NCI-H446 (cell line): ENCODE data around the gene TCAIM.

ENCODE experiments used
- DNase-seq, 2 experiments: peaks; one replicate each; lab custom pipeline; 2025; lab: John Stamatoyannopoulos, UW

TCAIM gene, protein sequence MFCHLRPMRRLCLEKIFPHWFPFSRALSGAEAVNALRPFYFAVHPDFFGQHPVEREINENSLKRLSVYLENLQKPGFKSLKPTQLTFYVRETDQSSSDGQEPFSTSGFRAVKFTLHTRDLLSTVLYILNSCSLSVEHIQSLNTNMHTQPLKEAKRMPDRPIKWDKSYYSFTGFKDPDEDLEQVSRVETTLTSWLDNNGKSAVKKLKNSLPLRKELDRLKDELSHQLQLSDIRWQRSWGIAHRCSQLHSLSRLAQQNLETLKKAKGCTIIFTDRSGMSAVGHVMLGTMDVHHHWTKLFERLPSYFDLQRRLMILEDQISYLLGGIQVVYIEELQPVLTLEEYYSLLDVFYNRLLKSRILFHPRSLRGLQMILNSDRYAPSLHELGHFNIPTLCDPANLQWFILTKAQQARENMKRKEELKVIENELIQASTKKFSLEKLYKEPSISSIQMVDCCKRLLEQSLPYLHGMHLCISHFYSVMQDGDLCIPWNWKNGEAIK

DNA sequence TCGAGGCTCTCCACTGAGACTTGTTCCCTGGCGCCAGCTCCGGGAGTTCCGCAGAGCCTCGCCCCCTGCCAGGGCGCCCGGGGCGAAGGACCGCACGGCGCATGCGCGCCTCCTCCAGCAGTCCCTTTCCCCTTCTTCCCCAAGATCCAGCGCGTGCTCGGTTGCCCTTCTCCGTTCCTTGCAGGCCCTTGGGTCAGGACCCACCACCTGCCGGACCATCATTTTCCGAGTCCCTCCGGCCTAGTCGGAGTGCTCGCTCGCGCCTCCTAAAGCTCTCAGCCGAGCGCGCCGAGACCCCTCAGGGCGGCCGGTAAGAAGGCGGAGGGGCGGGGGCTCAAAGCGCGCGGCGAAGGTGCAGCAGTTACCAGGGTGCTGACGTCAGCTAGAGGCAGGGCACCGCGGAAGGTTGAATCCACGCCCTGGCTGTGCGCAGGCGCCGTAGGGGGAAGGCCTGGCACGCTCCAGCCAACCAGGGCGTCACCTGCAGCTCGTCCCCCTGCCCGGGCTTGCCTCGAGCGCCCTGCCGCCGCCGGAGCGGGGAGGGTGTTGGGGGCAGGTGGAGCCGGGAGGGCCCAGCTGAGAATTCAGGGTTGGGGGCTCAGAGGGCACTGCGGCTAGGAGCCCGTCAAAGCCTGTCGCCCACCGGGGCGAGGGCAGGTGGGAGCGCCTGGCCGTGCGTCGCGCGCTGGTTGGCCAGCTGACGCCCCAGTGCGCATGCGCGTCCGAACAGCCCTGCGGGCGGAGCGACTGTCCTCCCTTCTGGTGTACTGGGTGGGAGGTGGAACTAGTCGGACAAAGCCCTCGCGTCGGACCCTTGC is at the start of gene TCAIM:
TCAIM (plus strand) TSS at position 757 of the 818 bp plus-strand sequence. CDS start 16,017 bp downstream, outside the sequence.
- DNase-seq = peak; percentile 87 to 95

DNA sequence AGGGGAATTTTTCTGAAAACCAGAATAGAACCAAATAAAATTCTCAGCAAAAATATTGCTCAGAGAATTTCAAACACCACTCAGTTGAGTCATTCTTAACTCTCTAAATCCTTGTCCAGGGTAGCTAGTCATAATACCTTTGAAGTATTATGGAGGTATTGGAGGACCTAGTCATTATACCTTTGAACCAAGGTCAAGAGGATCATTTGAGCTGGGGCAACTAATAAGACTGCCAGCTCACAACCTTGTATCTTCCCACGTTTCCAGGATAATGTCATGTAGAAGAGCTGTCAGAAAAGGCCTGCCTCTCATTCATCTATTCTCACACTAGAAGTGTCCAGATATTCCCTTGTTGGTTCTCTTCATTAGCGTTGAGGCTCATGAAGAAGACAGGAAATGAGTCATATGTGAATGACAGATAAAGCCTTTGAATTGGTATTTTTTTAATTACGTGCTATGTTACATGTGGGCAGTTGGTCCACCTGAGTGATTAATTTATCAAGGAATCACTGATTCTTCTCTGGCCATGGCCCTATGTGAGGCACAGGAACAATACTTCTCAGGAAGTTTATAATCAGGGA is 48.6 kb upstream of the TCAIM start:
- DNase-seq = no peak

DNA sequence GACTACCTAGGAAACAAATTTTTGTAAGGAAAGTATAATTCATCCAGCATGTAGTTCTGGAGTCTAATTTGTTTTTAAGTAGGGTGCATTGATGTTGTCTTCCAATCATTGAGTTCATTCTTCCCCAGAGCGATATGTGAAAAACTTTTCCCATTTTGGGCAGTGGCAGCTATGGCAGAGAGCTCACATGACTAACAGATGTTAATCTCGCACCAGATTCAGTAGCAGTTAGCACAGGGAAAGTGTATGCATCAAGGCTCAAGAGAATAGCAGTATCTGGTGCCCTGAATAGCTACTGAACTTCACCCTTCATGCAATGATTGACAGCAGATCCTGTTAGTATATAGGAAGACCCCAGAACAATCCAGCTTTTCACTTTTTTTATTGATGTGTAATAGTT is 46.3 kb upstream of the TCAIM start:
- no peak for DNase-seq

DNA sequence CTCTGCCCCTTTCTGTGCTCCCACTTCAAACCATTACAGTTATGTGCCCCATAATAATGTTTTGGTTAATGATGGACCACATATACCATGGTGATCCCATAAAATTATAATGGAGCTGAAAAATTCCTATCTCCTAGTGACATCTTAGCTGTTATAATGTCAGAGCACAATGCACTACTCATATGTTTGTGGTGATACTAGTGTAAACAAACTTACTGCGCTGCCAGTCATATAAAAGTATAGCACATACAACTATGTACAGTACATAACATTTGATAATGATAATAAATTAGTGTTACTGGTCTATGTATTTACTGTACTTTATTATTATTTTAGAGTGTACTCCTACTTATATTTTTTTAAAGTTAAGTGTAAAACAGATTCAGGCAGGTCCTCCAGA is 45.6 kb upstream of the TCAIM start:
- no peak for DNase-seq

DNA sequence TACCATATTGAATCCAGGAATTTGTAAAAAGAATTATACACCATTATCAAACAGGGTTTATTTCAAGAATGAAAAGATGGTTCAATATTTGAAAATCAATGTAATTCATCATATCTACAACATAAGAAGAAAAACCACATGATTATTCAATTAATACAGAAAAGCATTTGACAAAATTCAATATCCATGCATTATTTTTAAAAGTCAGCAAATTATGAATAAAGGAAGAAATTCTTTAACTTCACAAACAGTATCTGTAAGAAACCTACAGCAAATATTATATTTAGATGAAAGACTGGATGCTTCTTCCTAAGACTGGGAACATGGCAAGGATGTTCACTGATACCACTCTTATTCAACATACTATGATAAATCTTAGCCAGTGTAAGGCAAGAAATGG is 41.3 kb upstream of the TCAIM start:
- DNase-seq = no peak

DNA sequence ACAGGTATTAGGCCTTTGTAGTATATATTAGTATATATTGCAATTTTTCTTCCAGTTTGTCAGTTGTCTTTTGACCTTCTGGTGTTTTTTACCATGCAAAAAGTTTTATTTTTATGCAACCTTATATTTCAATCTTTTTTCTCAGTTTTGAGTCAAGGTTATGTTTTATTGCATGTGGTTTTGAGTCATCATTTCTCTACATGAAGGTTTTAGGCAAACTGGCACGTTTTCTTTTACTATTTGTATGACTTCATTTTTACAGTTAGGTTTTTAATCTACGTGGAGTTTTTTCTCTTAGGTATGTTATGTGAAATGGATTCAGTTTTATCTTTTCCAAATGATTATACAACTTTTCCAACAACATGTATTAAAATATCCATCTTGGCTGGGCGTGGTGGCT is 36.8 kb upstream of the TCAIM start:
- DNase-seq = no peak

DNA sequence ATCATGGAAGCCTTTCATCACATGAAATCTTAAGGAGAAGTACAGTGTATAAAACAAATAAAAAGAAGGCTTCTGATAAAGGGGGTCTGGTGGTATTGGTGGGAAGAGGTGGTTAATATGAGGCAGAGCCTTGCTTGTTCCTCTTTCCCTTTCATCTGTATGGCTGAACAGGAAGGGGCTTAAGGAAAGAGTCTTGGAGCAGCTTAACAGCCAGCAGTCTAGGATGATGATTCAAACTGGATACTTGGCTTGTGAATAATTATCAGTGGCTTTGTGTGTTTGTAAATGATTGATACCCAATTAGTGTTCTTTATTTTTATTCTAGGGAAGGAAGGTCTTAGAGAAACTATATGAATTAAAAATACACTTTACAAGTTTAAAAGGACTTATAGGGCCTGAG is 29.1 kb upstream of the TCAIM start:
- DNase-seq = no peak

DNA sequence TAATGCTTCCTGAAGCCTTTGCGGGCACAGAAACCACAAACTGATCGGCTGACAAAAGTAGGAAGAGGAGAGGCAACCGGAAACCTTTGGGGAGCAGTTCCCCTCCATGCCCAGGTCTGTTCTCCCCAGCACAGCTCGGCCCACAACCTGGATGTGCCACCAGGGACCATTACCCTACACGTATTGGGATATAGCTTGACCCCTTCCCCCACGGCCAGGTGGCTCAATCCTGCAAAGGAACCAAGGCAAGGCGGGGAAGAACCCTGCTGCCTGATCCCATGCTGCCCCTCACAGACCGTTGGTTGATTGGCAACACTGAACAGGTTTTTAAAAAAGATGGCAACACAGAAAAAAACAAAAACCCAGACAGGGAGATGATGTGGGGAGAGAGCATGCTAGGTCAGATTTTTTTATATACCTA is 19.7 kb upstream of the TCAIM start:
- no peak for DNase-seq

DNA sequence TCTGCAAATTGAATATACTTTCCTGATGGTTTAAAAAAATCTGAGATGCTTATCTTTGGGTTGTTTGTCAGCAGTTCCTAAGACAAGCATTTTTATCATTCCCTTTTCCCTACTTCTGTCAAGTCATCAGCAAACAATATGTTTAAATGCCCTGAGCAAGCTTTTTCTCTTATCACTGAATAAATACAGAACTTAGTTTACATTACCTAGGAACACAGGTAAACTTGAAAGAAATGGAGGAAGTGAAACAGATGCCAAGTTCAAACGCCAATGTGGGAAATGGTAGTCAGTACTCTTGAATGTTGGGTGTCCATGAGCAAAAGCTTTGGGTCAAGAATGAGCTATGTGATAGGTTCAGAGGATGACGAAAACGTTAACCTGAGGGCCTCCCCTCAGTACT is 17.2 kb upstream of the TCAIM start:
- no peak for DNase-seq

DNA sequence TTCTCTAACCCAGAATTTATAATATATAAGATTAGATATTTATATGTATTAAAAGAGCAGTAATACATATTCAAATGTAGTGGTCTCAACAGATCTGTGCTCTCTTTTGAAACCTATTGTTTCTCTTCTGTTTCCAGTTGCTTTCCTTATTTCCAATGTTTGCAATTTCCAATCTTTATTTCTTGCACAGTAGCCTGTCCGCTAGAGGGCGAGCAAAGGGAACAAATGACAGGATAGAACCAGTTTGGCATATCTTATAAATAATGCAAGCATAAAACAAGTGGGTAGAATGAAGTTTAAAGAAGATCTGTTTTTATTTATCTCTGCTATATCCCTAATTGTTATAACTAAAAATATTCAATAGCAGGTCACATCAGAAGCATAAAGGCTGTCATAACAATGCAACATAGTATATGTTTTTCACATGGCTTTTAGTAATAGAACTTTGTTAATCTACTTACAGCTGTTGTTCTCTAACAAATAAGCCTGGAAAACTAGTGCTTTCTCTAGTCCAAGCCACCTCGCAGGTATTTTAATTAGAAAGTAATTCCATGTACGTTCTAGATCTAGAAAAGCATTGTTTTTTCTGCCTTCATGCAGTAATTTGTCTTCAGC is 15.1 kb upstream of the TCAIM start:
- peak; percentile 32 to 50 for DNase-seq

DNA sequence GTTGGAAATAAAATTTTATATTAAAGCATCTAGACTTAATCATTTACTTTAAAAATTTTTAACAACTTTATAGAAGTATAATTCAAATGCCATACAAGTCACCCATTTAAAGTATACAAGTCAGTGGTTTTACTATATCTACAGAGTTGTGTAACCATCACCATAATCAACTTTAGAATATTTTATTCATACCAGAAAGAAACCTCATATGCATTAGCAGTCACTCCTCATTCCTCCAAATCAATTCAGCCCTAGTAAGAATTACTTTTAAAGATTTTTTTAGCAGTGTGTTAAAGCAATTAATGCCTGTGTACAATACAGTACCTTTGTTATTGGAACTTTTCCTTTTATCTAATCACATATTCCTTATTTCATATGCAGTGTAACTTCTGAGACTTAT is 14.0 kb upstream of the TCAIM start:
- DNase-seq = no peak

DNA sequence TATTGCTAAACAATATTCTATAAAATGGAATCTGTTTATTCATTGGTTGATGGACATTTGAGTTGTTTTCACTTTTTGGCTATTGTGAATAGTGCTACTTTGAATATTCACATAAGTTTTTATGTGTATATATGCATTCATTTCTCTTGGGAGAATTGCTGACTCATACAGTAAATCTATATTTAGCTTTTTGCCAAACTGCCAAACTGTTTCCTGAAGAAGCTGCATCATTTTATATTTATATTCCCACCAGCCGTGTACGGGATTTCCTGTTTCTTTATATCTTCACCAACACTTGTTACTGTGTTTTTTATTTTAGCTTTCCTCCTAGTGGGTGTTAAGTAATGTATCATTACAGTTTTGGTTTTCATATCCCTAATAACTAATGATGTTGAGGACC is 12.5 kb upstream of the TCAIM start:
- no peak for DNase-seq

DNA sequence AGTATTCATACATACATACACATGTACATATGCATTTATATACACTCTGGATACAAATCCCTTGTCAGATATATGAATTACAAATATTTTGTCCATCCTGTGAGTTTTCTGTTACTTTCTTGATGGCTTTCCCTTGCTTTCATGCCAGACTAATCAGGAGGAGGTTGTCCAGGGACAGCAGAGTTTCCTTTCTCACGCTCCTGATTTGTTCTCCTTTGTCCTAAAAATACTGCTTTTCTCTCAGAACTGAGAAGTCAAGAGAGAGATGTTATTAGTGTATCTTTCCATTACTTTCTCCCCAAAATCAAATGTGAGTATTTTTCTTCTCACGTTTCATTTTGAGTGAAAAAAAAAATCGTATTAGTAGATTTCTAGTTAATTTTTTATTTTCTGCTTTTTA is 12.1 kb upstream of the TCAIM start:
- DNase-seq = no peak

DNA sequence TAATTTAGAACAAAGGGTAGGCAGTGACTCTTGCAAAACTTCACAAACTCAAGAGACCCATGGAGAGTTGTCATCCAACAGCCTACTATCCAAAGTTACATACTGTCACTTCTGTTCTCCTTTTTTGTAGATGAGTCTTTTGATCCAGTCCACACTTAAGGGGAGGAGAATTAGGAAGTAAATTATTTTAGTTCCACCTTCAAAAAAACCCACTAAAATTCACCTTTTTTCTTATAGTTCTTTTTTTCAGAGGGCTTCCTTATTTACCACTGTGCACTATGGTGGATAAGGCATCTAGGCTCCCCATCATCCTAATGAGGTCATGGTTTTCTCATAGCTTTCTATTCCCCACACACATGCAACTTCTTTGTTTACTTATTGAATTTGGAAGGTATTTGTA is 8.6 kb upstream of the TCAIM start:
- no peak for DNase-seq

DNA sequence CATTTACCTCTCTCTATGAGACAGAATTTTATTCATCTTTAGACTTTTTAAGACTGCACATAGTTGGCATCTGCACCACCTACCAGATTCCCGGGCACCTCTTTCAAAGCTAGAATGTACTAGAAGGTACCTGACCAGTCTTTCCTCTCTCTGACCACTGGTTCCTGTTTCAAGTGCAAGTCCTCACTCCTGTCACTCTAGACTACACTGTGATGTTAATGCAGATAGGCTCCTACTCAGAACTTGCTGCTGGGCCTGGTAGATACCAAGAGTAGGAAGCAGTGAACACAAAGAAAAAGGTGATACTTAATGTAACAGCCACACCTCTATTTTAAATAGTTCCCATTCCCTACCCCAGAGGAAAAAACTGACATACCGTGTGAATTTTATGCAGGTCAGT is 8.1 kb upstream of the TCAIM start:
- DNase-seq = no peak

DNA sequence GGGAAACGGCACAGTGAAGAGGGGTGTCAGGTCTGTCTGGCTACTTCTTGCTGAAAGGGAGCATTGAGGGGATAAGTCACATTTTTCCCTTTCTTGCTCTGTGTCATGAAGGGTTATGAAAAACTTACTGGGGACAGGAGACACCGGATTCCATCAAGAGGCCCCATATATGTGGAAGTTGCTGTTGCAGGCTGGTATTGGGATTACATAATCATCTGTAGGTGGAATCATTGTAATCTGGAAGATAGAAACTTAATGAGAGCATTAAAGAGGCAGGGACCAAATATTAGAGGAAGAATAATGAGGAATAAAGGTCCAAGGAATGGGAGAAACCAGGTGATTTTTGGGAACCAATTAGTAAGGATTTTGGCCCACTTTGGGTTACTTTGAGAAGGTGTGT is 4.2 kb upstream of the TCAIM start:
- no peak for DNase-seq

DNA sequence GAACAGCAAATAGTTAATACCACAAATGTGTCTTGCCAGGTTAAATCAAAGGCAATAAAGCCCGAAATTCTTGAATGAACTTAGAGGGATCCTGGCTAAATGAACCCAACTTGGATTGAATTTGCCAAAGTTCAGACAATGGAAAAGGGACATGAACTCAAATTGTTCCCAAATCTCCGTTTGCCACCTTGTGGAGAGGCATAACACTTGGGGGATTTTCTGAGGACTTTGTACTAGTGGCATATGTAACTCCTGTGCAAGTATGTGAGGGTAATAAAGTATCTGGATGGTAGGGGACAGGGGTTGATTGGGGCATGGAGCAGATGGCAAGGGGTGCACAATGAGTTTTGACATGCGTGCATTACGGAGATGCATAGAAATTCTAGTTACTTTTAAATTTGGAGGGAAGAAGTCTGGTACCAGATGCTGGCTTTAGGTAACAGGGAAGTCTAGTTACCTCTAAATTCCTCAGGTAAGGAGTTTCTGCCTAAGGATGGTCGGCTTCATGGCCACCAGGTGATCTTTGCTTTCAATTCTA is 1.2 kb upstream of the TCAIM start:
- no peak for DNase-seq

DNA sequence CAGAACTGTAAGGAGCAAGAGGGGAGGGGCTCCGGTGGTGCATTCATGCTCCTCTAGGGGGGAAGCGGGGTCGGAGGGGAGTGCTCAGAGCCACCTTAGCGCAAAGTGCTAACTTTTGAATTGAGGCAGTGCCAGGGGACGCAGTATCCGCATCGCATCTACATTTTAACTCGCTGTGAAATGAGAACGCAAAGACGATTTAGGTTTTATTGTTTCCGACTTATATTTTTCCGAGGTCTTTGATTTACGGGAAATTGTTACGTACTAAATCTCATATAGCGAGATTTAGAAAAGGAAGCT is 212 bp downstream of the TCAIM start:
- DNase-seq = no peak

DNA sequence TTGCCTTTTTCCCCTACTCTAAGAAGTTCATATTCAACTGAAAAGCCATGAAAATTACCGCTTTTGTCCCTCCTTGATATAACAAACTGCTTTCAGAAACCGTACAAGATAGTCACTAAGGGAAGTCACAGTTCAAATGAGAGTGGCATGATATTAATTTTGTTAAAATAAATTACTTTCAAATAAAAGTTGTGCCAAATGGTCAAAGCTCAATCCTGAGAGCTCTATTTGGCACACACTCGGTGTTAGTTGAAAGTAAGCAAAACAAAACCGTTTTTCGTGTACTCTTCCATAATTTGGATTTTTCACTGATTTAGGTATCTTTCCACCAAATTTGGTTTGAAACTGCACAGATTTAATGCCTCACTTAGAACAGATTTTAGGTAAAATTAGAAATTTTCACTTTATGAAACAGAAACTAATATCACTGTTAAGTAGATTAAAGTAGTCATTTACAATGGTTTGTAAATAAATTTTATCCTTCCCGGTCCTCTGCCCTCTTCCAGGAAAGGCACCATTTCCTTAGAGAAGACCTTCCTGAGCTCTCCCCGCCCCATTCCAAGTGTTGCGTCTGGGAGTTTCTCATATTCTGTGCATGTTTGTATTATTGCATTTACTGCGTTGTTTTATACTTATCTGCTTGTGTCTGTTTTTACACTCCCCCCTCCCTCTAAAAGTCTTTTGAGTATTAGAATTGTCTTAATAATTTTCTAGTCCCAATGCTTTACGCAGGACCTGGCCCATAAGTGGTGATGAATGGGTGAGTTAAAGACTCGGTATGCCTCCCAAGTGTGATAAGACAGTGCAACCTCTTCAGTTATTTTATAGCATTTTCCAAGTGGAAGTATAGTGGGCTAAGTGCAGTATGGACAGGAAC is 853 bp downstream of the TCAIM start:
- no peak for DNase-seq

DNA sequence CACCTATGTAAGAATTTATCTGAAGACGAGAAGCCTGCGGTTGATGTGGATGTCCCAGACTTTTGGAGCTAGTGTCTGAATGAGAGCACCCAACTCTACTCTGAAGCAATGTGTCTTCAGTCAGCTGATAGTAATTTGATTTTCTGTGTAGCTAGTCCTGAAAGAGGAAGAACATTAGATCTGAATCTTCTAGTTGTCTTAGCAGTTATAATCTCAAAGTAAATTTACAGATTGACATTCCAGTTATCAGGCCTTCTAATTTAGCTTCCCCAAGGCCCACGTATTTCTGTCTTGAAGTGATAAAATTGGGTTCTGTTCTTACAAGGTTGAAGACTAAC is 1.5 kb downstream of the TCAIM start:
- DNase-seq = no peak

DNA sequence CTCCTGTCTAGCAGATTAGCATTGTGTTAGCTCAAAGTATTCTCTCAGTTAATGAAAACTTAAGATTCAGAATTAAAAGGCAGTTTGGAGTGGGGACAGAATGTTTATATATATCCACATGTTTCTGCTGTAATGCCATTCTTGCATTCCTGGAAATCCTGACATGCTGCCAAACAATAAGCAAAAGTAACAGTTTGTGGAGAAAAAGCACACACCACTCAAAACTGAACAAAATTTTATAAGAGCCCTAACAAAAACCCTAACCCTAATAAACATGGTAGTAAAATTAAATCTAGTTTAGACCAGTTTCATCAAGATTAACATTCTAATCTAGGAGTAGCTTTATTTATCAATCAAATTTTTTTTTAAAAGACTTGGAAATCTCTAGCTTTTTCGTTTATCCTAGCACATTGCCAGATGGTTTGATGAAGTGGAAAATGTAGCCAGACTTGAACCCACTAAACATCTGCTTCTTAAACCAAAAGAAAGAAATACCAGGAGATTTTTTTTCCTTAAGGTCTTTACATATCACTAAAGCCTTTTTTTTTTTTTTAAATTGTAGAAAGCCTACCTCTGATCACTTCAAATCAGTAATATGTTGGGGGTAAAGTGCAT is 3.7 kb downstream of the TCAIM start:
- DNase-seq = peak; percentile 10 to 26
